NB4 (cell line): ENCODE data around the gene KRTAP26-1.

Source experiments
- DNase-seq: peaks from one replicate; pipeline ENCODE4 v3.0.0; 2010; ENCODE audit warnings: low read depth
- H3K4me3 ChIP-seq: one replicate; pipeline ENCODE4 v1.5.1; 2011; ENCODE audit warnings: mild to moderate bottlenecking, low read depth, low read length, moderate library complexity
- MAX ChIP-seq: IDR thresholded peaks from 2 replicates; pipeline ENCODE4 v1.6.1; 2011; ENCODE audit warnings: low read depth, low read length
- MYC ChIP-seq: IDR thresholded peaks from 2 replicates; pipeline ENCODE4 v1.6.1; 2011; ENCODE audit warnings: low read depth, low read length
- POLR2A ChIP-seq: IDR thresholded peaks from 2 replicates; pipeline ENCODE4 v1.6.1; 2011; ENCODE audit warnings: mild to moderate bottlenecking; ENCODE audit not compliant: insufficient read length; ENCODE audit errors: extremely low read depth
- TF ChIP-seq, protein P1 (sequence below): IDR thresholded peaks from one replicate; pipeline ENCODE4 v1.5.1; 2012; ENCODE audit warnings: low read depth, low read length

Gene KRTAP26-1

GRCh38 chr21:30345014-30345413, 24.9 kb upstream of the KRTAP26-1 start:
- TF ChIP-seq POLR2A (no peak), MYC (no peak), MAX (no peak)
- TF ChIP-seq, protein P1, sequence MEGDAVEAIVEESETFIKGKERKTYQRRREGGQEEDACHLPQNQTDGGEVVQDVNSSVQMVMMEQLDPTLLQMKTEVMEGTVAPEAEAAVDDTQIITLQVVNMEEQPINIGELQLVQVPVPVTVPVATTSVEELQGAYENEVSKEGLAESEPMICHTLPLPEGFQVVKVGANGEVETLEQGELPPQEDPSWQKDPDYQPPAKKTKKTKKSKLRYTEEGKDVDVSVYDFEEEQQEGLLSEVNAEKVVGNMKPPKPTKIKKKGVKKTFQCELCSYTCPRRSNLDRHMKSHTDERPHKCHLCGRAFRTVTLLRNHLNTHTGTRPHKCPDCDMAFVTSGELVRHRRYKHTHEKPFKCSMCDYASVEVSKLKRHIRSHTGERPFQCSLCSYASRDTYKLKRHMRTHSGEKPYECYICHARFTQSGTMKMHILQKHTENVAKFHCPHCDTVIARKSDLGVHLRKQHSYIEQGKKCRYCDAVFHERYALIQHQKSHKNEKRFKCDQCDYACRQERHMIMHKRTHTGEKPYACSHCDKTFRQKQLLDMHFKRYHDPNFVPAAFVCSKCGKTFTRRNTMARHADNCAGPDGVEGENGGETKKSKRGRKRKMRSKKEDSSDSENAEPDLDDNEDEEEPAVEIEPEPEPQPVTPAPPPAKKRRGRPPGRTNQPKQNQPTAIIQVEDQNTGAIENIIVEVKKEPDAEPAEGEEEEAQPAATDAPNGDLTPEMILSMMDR: no peak
- H3K4me3 ChIP-seq: no peak overlapping the region
- no peak for DNase-seq

- TF ChIP-seq MYC: no peak
- TF ChIP-seq, protein P1: peak; percentile 83
- no peak overlapping the region for H3K4me3 ChIP-seq
- DNase-seq: peak; percentile 33
These were observed 20.8 kb upstream of the KRTAP26-1 start for GRCh38 chr21:30340714-30341573.

GRCh38 chr21:30338717-30339116, 18.6 kb upstream of the KRTAP26-1 start:
- TF ChIP-seq, protein P1: no peak
- TF ChIP-seq MAX: no peak
- TF ChIP-seq POLR2A: no peak
- TF ChIP-seq MYC: no peak
- H3K4me3 ChIP-seq: no peak overlapping the region
- no peak for DNase-seq

DNA sequence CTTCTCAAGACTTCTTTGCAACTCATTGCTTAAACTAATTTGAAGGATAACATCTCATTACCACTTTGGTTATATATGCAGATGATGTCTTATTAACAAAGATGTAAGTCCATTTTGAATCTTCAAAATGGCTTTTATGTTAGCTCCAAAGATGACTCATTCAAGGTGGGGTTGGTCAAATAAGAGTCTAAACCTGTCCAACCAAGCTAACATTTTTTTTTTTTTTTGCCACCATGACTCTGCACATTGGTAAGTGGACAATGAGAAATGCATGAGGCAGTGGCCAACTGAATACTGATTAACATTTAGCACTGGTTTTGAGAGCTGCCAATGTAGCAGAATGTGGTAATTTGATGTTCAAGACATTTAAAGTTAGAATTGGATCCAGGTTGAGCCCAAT, 17.7 kb upstream of the KRTAP26-1 start:
- H3K4me3 ChIP-seq: no peak overlapping the region
- no peak for DNase-seq
- TF ChIP-seq, protein P1: no peak
- TF ChIP-seq POLR2A: no peak

DNA sequence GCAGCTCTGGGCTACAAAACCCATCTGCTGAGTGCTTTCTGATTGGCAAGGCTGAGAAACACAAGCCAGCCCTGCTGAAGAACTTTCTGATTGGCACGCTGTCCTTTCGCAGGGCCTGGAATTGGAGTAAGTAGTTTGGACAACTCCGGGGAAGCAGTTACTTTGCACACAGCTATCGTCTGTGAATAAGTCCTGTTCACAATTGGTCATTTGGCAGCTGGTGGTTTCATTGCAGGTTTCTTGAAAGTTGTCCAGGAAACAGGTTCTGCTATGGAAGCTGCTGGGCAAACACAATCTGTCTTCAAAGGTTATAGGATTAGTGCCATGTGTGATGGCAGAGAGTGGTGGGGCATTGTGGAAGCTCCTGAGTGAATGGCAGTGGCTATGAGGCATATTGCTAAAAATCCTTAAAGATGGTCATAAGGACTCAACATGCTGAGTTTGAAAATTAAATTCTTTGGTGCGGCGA, 17.2 kb upstream of the KRTAP26-1 start, which contains the start of gene KRTAP27-1:
TSS of gene KRTAP27-1 (minus strand) at position 419 of the 469 bp plus-strand sequence. CDS start at position 393, 26 bp downstream.
- no peak for DNase-seq
- H3K4me3 ChIP-seq: no peak within 1 kb of the TSS
- TF ChIP-seq, protein P1: no peak
- no peak for TF ChIP-seq MYC
- TF ChIP-seq MAX: no peak
- TF ChIP-seq POLR2A: no peak

DNA sequence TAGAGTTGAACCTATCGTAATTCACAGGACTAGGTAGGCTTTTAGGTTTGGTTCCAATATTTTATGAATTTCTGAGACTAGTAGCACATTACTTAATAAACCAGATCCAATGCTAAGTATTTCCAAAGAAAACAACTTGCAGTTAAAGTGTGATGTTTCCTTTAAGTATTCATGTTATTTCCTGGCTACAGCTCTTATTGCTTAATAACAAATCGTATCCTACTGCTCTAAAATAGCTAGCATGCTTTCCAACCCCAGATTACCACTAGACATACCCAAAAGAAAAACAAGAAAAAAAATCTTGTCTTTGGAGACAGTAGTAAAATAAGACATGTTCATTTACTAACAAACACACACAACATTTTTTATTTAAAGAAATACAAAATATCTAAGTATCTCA, 16.5 kb upstream of the KRTAP26-1 start:
- TF ChIP-seq, protein P1: no peak
- TF ChIP-seq MAX: no peak
- TF ChIP-seq POLR2A: no peak
- no peak for TF ChIP-seq MYC
- H3K4me3 ChIP-seq: no peak overlapping the region
- DNase-seq: no peak
